Activated B cell treated with CpG ODN at 0.5 μM for 24 hours (primary cell): ENCODE results near the gene DNAJC5. TPM values are rescaled to one million over a fixed set of nuclear protein-coding genes. Genes with fewer than 3 reads are reported as not detected.
"Not testable (repeated sequence)": the region's sequence is repeated elsewhere in the genome, so short reads cannot be mapped to it uniquely, and the experiment has no call there.

ENCODE experiments used
- ATAC-seq: fragments of 200-7000 bp; cut with Tn5 transposase; one replicate; pipeline ENCODE4 v1.10.0; 2021; ENCODE audit warnings: low read depth, mild to moderate bottlenecking, moderate library complexity
- CTCF ChIA-PET: fragments of 350-600 bp; sonication (Branson Sonifier 250); formaldehyde crosslinking; loops from one replicate; lab custom pipeline; 2021; ENCODE audit warnings: antibody characterized with exemption; lab: Charles Lee
- POLR2A ChIA-PET: fragments of 350-600 bp; sonication (Branson Sonifier 250); formaldehyde crosslinking; loops from one replicate; lab custom pipeline; 2021; ENCODE audit warnings: antibody characterized with exemption; lab: Charles Lee
- DNase-seq: peaks from one replicate; pipeline ENCODE4 v3.0.0; 2022
- H3K27ac Mint-ChIP-seq: one replicate; pipeline ENCODE4 v1.8.0; 2020; ENCODE audit warnings: mixed read lengths
- H3K27me3 Mint-ChIP-seq: one replicate; pipeline ENCODE4 v1.8.0; 2021; ENCODE audit warnings: mixed read lengths
- H3K36me3 Mint-ChIP-seq: one replicate; pipeline ENCODE4 v1.8.0; 2021; ENCODE audit warnings: low read depth, mixed read lengths
- H3K4me1 Mint-ChIP-seq: one replicate; pipeline ENCODE4 v1.8.0; 2021; ENCODE audit warnings: mixed read lengths
- H3K4me3 Mint-ChIP-seq: one replicate; pipeline ENCODE4 v1.8.0; 2020; ENCODE audit warnings: mild to moderate bottlenecking, mixed read lengths
- H3K9me3 Mint-ChIP-seq: one replicate; pipeline ENCODE4 v1.8.0; 2020; ENCODE audit warnings: mixed read lengths
- intact Hi-C: fragments of 100-400 bp; cut with micrococcal nuclease; formaldehyde crosslinking; loops from one replicate; pipeline ENCODE4 v1.15.1; 2024
- total RNA-seq: library from RNA; stranded (reverse); gene quantifications from 2 replicates; pipeline ENCODE4 v1.2.3, GENCODE V29; 2022
- TF ChIP-seq, protein P1 (sequence below): fragments of 200-600 bp; IDR thresholded peaks from one replicate; pipeline ENCODE4 v1.8.0; 2022; ENCODE audit warnings: antibody characterized with exemption, mild to moderate bottlenecking

The DNAJC5 gene
- total RNA-seq, 1 donor from 2014 or later: 28.6 TPM

DNA sequence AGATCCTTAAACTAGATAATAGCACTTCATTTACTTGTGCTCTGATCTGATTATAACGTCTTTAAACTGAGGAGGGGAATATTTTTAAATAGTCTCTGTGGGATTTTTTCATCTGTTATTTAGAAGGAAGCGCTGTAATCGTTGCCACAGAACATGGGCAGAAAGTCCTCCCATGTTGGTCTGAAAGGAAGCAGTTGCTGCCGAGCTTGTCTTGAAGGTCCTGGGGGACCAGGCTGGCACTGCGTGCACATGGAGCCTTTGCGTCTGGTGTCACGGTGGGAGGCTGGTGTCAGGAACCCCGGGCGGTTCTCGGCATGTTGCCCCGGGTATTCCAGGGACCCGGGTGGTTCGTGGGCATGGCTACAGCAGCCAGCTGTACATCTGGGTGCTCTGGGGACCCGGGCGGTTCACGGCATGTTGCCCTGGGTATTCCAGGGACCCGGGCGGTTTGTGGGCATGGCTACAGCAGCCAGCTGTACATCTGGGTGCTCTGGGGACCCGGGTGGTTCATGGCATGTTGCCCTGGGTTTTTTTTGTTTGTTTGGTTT, 18.4 kb upstream of the DNAJC5 start:
- Mint-ChIP-seq H3K27me3 (no peaks in the 10 kb centered on the region), H3K4me1 (no peaks in the 10 kb centered on the region), H3K27ac (no peak overlapping the region), H3K36me3 (peaks cover 70% of the 10 kb centered on the region), H3K9me3 (no peaks in the 10 kb centered on the region), H3K4me3 (no peak overlapping the region)
- intact Hi-C loops: no loop called here
- TF ChIP-seq, protein P1, sequence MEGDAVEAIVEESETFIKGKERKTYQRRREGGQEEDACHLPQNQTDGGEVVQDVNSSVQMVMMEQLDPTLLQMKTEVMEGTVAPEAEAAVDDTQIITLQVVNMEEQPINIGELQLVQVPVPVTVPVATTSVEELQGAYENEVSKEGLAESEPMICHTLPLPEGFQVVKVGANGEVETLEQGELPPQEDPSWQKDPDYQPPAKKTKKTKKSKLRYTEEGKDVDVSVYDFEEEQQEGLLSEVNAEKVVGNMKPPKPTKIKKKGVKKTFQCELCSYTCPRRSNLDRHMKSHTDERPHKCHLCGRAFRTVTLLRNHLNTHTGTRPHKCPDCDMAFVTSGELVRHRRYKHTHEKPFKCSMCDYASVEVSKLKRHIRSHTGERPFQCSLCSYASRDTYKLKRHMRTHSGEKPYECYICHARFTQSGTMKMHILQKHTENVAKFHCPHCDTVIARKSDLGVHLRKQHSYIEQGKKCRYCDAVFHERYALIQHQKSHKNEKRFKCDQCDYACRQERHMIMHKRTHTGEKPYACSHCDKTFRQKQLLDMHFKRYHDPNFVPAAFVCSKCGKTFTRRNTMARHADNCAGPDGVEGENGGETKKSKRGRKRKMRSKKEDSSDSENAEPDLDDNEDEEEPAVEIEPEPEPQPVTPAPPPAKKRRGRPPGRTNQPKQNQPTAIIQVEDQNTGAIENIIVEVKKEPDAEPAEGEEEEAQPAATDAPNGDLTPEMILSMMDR: no peak
- DNase-seq (no peak), ATAC-seq (no peak)
- CTCF ChIA-PET: no interaction called here
- POLR2A ChIA-PET: interaction anchor here (0.6 kb wide), 1 partner anchor 165 kb away, joined by 4 read pairs; no protein-coding TSS in a partner anchor

DNA sequence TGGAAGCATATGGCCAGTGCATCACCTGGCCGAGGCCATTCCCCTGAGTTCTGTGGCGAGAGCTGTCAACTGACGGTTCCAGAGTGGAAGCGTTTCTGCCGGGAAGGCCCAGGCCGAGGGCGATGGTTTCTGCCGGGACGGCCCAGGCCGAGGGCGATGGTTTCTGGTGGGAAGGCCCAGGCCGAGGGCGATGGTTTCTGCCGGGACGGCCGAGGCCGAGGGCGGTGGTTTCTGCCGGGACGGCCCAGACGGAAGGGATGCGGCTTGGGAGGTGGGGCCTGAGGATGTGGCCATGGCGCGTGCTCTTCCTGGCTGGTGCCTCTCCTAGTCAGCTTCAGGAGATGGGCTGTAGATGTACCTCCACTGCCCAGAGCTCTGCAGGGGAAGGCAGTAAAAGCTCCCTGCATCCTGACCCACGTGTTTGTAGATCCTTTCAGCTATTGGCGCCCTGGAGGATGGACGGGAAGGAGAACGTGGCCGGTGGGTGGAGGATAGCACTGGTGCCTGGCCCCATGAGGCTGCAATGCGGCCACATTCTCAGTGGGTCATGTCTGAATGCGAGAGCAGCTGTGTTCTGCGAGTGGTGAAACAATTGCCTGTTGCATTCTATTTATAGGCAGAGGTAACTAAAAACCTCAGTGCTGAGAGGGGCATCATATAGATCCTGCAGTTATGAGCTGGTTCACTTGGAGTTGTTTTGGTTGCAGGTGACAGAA, 17.0 kb upstream of the DNAJC5 start:
- POLR2A ChIA-PET: interaction anchor here (1.5 kb wide), 1 partner anchor 340 kb away, joined by 4 read pairs; the partner anchor contains the start of gene PTK6
- CTCF ChIA-PET: no interaction called here
- no peaks in the 10 kb centered on the region for H3K4me1 Mint-ChIP-seq
- H3K27ac Mint-ChIP-seq: no peak overlapping the region
- DNase-seq (no peak), ATAC-seq (no peak)
- TF ChIP-seq, protein P1: no peak
- H3K4me3 Mint-ChIP-seq: no peak overlapping the region
- no peaks in the 10 kb centered on the region for H3K27me3 Mint-ChIP-seq
- intact Hi-C loops: no loop called here
- peaks cover 65% of the 10 kb centered on the region for H3K36me3 Mint-ChIP-seq
- H3K9me3 Mint-ChIP-seq: no peaks in the 10 kb centered on the region

DNA sequence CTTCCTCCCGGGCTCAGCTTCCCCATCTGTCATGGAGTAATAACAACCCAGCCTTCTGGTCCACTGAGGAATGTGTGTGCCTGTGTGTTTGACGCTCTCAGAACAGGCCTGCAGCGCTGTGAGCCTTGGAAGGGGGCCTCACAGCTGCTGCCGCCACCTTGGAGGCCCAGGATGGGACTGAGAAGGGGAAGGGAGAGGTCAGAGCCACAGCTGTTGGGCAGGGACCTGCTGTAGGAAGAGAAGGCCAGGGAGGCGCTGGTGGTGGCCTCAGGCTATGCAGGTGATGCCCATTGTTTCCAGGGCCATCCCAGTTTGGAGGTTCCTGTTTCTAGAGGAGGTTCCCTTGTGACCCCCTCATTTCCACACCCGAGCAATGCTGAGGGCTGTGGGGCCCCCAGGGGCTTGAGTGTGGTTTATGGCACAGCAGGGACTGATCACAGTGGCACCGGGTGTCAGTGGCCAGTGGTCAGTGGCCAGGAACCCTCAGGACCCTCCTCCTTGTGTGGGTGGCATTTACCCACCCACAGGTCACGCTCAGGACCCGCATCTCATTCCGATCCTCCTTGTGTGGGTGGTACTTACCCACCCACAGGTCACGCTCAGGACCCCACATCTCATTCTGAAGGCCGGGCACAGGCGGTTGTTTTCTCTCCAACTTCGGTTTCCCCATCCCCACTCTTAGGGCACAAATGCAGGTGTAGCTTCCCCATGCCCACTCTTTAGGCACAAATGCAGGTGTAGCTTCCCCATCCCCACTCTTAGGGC, 15.8 kb upstream of the DNAJC5 start:
- no peak for ATAC-seq
- Mint-ChIP-seq H3K36me3 (peaks cover 65% of the 10 kb centered on the region), H3K9me3 (no peaks in the 10 kb centered on the region), H3K27ac (no peak overlapping the region), H3K4me1 (no peaks in the 10 kb centered on the region), H3K4me3 (no peak overlapping the region), H3K27me3 (no peaks in the 10 kb centered on the region)
- ChIA-PET CTCF (no interaction called here), POLR2A (interaction anchor here (1.5 kb wide), 1 partner anchor 342 kb away, joined by 4 read pairs; the partner anchor contains the start of gene PTK6)
- intact Hi-C loops: no loop called here
- TF ChIP-seq, protein P1: no peak
- no peak for DNase-seq

DNA sequence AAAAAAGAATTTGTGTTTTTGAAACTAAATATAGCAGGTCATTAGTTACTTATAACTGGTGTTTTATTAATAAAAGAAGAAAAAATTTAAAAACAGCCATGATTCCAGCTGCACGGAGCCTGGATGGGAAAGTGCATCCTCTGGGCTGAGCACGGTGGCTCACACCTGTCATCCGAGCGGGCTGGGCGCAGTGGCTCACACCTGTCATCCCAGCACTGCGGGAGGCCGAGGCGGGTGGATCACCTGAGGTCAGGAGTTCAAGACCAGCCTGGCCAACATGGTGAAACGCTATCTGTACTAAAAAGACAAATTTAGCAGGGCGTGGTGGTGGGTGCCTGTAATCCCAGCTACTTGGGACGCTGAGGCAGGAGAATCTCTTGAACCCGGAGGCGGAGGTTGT, 14.0 kb upstream of the DNAJC5 start:
- H3K27me3 Mint-ChIP-seq, H3K27ac Mint-ChIP-seq, CTCF ChIA-PET, POLR2A ChIA-PET, ATAC-seq, H3K9me3 Mint-ChIP-seq, H3K4me3 Mint-ChIP-seq, H3K4me1 Mint-ChIP-seq, intact Hi-C loops, DNase-seq: not testable (repeated sequence)
- H3K36me3 Mint-ChIP-seq: peaks cover 65% of the 10 kb centered on the region

DNA sequence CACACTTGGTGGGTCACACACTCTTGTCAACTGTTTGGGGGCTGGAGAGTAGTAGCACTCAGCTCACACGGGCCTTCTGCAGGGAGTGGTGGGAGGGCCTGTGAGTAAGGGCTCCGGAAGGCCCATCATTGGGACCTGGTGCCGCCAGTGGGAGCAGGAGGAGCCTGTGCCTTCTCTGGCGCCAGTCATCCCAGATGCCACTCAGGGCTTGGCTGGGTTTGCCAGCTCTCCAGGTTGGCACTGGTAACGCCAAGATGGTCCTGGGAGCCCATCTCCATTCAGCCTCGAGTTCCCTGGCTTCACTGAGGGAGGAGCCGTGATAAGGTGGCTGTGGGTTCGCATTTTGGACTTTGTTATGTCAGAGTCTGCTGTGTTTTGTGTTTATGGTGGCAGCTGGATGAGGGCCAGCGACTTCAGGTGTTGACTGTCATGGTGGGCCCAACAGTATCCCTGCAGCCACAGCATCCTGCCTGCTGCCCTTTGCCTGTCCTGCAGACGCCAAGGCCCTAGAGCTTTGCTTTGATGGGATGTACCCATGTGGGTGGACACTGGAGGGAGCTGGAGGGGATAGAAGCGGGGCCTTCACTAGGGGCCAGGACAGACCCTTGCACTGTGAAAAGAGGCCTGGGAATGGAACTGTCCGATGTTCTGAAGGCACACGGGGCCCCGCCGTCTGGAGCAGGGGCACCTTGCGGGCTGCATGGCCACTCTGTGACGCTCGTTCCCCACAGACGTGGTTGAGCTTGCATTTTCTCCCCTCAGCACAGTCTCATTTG, 13.3 kb upstream of the DNAJC5 start:
- TF ChIP-seq, protein P1: no peak
- H3K27ac Mint-ChIP-seq: no peak overlapping the region
- POLR2A ChIA-PET: no interaction called here

More for the DNA sequence above, 13.3 kb upstream of the DNAJC5 start:
- CTCF ChIA-PET: interaction anchor here (1.5 kb wide), 1 partner anchor 95 kb away, joined by 6 read pairs; no protein-coding TSS in a partner anchor
- no peak for ATAC-seq
- Mint-ChIP-seq H3K9me3 (no peaks in the 10 kb centered on the region), H3K4me1 (no peaks in the 10 kb centered on the region), H3K4me3 (no peak overlapping the region), H3K36me3 (peaks cover 61% of the 10 kb centered on the region), H3K27me3 (no peaks in the 10 kb centered on the region)
- no peak for DNase-seq
- intact Hi-C loops: no loop called here
